GM19035 (cell line): ENCODE measurements around the gene OSBPL6.

ENCODE experiments used
- ATAC-seq: cut with Tn5 transposase; IDR thresholded peaks from one replicate; pipeline ENCODE4 v1.9.1; 2021; ENCODE audit not compliant: unreplicated experiment

The OSBPL6 gene

DNA sequence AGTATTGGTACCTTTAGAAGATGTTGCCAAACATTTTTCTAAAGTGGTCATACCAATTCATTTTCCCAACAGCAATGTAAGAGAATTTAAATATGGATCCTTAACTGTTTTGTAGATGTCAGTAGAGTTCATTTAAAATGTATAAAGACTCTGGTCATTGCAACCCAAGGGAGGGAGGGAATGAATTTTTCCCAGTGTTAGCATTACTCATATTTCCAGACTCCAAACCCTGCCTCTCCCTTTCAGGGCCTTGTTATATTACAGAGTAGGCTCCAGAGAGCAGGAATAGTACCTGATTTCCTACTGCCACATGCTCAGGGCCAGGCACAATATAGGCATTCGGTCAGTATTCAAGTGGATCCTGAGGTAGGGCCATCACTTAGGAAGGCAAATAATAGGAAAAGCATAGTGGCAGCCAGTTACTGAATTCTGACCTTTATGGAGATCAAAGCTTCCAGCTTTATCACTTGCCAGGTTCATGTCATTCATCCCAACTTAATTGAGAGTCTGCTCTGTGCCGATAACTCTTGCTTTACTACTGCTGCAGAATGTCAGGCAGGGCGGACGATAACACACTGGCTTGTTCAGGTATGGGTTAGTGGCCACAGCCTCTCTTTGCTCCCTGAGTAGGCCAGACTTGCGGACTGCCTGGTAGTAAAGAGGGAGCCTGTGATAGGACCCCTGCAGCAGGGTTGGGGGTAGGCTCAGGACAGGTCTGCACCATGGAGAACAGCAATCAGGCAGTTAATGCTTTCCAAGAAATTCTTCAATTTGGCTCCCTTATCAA lies 75.3 kb downstream of the OSBPL6 start:
- ATAC-seq, result no peak

DNA sequence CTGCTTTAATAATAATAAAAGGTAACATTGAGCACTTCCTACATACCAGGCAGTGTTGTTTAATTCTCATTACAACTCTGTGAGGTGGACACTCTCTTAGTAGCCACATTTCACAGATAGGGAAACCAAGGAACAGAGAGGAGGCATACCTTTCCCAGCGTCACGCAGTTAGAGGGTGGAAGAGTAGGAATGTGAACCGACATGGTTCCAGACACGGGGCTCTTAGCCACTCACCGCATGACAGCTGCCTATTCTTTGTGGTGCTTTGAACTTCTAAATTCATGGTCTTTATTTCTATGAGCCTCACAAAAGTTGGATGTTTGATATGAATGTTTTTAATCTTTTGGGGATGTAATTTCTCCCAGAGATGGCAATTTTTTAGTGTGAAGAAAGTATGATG lies 76.0 kb downstream of the OSBPL6 start:
- no peak for ATAC-seq

DNA sequence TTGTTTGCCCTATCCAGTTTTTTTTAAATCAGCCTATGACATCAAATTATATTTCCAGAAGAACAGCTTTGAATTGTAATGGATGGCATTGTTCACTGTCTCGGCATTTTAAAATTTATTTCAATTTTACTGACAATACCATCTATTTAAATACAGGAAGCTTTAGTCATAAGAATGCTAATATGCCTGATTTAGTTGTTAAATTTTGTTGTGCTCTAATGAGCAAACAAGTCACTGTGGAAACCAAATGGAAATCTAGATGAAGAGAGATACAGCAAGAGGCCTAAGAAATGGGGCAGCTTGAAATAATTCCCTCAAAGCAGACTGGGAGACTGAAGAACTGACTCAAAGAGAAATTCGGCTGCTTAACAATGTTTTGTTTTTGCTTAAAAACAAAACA lies 76.8 kb downstream of the OSBPL6 start:
- no peak for ATAC-seq

DNA sequence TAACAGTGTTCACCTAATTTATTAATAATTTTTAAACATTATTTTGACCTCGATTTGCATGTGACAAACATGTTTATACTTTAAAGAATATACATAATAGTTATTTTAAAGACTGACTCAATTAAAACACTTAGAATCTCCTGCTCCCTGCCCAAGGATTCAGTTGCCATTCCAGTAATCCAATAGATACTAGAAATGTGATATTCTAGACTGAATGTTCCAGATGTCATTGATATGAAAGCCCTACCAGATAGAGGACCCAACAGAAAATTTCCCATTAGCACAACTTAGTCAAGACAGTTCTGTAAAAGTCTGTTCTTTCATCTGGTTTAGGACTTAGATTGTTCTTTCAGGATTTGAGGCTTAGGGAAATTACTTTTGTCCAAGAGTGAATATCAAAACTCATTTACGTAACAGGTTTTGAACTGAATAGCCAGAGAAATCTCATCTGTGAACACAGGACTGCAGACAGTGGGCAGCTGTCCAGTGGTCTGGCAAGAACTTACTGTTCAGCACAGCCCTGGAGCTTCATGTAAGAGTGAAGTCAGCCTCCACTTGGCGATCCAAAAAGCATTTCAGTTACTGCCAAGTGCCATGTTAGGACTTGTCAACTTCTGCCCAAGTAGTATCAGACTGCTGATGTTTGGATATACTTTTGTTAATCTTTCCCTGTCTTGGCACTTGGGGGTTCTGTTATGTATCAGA lies 77.5 kb downstream of the OSBPL6 start:
- no peak for ATAC-seq

DNA sequence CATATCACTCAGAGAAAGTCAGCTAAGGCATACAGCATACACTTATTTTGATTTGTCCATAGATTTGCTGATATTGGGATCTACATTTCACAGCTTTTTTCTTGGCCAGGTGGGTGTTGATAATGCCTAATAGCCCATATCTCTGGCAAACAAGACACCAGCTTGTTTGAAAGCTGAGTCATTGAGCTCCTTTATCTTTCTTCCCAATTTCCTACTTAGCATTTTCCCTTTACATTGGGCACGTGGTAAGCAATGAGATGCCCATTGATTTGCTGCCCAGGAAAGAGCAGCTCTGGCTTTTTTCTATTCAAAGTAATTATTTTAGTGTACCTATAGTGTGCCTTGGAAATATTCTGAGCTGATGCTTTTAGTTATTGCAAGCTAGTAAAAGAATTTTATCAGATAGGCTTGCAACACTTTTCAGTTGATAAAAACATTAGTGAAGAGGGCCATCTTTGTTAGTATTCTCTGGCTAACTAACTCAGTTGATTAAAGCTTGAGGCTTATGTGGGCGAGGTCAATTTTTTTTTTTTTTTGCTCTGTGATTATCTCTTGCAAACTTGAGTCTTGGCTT lies 79.6 kb downstream of the OSBPL6 start:
- ATAC-seq, result no peak

DNA sequence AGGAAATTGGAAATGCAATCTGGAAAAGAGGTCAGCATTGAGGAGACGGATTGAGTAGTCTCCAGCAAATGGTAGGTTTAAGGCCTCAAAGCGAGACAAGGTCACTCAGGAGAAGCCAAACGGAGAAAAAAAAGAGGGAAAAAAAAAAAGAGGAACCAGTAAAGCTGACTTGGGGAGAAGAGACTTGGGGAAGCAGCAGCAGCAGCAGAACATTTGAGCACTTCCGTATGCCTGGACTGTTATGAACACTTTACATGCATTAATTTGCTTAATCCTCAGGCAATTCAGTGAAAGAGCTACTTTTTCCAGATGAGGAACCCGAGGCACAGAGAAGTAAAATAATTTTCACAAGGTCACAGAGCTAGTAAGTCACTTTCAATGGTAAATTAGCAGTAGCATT lies 81.3 kb downstream of the OSBPL6 start:
- no peak for ATAC-seq

DNA sequence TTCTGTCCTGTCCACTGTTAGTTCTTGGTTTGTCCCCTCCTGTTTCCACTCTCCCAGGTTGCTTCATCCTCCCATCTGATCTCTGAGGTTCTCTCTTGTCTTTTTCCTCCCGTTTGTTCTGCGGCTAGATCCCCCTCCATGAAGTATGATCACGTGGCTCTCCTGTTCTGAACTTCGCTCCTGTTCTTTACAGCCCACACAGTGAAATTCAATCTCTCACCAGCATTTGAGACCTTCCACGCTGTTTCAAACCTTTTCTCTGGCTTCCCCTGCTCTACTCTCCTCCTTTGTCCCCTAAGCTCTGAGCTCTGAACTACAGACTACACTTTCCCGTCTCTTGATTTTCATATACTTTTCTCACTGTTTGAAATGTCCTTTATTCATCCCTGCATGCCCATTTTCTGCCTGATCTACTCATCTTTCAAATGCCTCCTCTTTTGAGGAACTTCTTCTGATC lies 83.5 kb downstream of the OSBPL6 start:
- ATAC-seq, result no peak

DNA sequence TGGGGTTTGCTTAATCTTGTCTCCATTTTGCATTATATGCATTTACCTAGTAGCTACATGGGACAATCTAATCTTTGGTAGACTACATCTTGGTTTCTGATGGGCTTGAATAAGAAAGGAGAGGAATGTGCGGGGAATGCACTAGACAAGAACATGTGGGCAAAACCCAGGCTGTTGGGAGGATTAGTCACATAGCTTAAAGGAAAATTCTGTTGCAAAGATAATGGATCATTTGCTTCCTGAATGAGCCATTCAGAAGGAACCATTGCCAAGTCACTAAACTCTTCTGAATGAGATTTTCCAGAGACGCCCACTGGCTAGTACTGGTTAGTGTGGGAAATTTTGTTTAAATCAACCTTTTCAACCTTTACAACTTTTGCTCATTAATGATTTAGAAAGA lies 84.8 kb downstream of the OSBPL6 start:
- ATAC-seq, result no peak

DNA sequence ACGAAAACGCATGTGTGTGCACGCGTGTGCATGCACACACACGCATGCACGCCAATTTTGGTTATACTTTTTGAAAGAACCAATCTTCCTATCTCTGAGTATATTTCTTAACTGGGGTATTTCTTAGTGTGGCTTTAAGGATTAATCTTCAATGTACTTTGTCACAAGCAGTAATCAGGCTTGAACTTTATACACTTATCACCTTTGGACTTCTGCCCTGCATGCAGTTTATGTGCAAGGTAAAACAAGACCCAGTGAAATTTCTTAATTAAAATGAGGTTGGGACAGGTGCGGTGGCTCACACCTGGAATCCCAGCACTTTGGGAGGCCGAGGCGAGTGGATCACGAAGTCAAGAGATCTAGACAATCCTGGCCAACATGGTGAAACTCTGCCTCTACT lies 85.3 kb downstream of the OSBPL6 start:
- ATAC-seq, result no peak

DNA sequence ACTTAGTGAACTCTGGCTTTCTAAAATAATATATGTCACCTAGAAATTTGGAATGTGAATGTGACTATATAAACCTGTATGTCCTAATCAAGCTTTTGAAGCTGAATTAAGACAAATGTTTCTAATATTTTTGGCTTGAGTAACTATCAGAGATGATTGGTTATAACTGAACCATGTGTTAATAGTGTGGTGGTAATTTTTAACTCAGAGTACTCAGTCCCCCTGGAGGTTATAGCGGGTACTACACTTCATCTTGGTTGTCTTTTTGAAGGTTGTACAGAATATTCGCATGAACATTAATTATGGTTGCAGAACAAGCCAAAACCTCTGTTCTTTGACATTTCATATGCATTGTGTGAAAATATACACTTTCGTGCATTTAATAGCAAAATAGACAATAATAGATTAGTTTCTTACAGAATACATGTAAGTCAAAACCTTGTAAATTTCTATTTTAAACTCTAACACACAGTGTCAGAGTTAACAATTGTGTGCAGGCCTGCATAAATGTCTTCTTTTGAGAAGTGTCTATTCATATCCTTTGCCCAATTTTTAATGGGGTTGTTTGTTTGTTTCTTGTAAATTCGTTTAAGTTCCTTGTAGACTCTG lies 86.0 kb downstream of the OSBPL6 start:
- peak; percentile 81 for ATAC-seq

DNA sequence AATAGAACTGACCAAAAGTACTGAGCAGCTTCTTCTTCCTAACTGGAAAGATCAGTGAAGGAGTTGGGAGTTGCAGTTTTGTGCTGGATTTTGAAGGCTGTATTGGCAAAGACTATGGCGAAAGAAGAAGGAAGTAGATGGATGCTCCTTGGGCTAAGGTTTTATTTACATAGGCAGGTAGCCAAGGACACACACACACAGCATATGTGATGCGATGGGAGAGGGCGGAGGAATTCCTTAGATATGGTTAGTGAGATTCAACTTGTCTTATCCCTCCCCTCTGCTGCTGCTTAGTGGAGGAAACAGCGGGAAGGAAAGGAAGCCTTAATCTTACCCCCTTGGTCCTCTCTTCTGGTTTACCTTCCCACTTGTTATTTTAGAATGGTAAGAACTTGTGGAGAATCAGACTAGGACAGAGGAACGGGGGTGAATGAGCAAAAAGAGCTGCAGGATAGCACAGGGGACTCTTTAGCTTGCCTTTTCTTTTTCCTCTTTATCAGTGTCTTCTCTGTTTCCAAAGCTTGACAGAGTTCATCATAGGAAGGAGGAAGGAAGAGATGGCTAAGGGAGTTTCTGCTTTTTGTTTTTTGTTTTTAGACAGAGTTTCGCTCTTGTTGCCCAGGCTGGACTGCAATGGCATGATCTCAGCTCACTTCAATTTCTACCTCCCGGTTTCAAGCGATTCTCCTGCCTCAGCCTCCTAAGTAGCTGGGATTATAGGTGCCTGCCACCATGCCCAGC lies 87.9 kb downstream of the OSBPL6 start:
- no peak for ATAC-seq

DNA sequence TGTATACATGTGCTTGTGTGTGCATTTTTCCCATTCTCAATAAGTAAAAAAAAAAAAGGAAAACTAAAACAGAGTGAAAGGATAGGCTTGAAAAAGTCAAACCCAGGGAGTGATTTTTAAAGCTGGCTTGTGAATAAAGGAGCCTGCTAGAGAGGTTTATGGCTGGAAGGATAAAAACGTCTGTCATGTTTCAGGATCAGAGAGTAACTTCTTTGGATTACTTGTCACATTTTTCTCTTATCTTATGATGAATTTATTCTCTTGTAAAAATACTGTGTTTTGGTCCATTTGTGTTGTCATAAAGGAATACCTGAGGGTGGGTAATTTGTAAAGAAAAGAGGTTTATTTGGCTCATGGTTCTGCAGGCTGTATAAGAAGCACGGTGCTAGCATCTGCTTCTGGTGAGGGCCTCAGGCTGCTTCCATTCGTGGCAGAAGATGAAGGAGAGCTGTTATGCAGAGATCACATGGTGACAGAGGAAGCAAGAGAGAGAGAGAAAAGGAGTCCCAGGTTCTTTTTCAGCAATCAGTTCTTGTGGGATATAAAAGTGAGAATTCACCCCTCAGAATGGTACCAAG lies 89.1 kb downstream of the OSBPL6 start:
- ATAC-seq, result no peak

DNA sequence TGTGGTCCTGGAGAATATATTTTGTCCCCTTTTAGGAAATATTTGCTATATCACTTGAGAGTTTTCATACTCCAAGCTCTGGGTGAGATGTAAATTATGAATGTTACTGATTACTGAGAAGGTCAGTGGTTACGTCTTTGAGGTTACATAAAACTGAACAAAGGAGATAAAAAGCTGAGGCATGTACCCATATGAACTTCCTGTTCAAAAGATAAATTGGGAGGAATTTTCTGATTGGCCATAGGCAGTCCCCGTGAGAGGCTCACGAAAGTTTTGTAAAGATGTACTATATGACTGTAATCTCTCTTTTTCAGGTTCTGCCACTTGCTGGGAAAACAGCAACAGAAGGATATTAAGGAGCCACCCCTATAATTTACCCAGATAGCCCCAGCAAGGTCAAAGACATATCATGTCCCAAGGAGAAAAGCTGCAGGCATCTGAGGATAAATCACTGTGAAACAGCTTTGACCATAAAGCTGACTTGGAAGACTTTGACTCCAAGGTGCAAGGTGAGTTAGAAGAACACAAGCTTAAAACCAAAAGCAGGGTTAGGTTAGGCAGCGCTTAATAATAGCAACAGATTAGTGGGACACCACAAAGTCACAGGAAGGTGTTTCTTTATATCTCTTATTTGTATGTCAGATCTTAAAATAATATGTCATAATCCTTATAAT lies 90.4 kb downstream of the OSBPL6 start:
- ATAC-seq, result no peak

DNA sequence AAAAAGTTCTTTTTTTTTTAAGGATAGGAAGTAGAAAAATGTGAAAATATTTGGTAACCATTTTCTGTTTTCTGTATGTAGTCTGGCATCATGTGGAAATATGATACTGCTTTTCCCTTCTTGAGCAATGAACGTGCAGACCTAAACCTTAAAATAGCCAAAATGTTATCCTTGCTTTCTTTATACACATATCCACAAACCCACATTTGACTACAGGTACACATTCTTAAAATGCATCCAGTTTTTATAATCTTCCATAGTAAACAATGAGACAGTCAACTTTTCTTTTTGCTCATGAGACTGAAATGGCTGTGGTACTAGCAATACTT lies 90.9 kb downstream of the OSBPL6 start:
- ATAC-seq, result no peak

DNA sequence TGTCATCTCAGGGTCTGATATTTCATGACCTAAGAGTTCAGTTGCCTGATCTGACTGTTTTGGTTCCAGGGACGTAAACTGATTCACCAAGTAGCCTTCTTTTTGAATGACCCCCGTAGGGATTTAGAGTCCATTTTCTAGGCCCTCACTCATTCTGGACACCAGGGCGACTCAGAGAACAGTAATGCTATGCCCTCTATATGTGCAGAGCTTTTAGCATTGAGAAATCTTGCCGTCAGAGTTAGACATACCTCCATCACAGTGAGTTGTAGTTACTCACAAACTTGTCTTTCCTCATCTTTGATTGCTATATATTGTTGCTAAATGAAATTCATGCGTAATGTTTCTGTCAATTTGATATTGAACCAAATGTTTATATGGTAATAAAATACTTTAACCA lies 92.3 kb downstream of the OSBPL6 start:
- no peak for ATAC-seq

DNA sequence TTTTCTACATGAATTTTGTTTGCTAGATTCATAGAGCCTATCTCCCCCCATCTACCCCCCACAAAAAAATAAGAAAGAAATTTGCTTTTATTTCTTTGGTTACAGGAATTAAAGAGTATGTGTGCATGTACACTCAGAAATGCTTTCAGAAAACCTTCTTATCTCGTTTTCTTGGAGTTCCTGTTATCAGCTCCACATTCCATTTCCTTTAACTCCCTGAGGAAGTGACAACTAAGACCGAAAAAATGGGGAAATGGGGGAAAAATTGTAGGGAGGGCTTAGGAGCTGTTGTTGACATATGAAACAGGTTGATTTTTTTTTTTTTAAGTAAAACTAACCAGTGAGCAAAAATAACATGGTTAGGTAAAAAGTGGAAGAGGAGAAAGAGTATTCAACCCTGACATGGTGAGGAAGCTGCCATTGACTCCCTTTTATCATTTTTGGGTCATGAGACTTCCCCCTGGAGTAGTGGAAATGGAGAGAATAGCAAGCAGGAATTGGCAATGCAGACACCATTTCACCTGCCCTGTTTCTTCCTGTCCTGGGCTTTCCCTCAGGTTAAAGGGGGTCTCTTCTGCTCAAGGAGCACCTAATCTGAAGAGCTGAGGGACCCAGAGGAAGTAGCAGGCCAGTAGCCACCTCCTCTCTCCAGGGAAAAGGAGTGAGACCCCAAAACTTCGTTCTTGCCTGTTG lies 93.5 kb downstream of the OSBPL6 start:
- ATAC-seq, result no peak

DNA sequence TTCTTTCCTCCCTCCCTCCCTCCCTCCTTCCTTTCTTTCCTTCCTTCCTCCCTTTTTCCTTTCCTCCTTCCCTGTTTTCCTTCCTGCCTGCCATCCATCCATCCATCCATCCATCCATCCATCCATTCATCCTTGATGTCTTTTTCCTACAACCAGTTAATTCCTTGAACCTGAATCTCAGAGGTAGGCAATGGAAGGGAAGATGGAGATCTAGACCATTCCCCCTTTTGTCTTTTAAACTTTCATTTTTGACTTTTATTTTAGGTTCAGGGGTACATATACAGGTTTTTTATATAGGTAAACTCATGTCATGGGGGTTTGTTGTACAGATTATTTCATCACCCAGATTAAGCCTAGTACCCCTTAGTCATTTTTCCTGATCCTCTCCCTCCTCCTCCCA lies 97.4 kb downstream of the OSBPL6 start:
- ATAC-seq, result no peak

DNA sequence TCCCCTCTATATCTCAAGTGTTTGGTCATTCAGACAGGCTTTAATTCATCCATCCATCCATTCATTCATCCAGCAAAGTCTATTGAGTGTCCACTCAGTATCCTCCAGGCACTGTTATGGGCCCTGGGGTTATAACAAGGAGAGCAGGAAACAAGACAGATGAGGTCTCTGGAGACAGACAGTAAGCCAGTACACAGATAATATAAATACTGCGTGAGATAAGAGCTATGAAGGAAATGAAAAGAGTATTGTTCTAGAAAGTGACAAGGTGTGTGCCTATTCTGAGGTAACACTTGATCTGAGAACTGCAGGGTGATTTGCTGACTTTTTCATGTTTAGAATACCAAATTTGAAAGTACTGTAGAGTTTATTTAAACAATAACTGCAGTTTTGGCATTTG lies 98.3 kb downstream of the OSBPL6 start:
- ATAC-seq, result no peak

DNA sequence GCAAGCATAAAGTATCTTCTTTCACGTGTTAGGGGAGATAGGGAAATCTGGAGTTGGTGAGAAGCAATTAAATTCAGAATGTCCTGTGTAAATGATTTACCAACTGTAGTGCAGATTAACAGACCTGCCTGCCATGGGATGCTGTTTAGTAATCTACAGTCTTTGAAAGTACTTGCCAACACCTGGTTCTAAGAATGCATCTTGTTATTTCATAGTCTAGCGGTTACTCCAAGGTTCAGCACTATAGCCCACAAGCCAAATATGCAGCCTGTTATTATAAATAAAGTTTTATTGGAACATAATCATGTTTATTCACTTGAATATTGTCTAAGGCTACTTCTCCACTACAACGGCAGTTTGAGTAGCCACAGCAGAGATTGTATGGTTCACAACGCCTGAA lies 100.8 kb downstream of the OSBPL6 start:
- no peak for ATAC-seq

DNA sequence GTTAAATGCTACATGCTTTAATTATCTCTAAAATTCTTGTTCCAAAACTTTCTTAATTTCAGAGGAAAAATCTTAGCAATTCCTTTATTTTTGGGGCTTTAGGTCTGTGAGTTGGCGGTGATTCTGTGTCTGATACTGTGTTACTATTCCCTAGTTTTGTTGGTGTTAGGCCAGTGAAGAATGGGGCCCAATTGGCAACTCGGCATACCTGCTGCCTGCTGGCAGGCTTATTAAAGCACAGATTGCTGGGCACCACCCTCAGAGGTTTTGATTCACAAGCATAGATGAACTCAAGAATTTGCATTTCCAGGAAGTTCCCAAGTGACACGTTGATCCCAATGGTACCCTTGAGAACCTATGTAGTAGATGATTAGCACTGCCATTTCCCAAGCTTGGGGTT lies 101.6 kb downstream of the OSBPL6 start:
- ATAC-seq, result no peak
